H9 (cell line): ENCODE data around the gene MINDY2. TPM values are rescaled to one million over a fixed set of nuclear protein-coding genes. Genes with fewer than 3 reads are reported as not detected.

Source experiments
- DNase-seq: peaks from one replicate; pipeline ENCODE4 v3.0.0-alpha.2; 2017
- H2AFZ ChIP-seq: one replicate; pipeline ENCODE4 v1.6.1; 2013; ENCODE audit warnings: mild to moderate bottlenecking, low read length, control low read depth, moderate library complexity
- H2AK5ac ChIP-seq: 2 replicates; pipeline ENCODE4 v1.6.1; 2013; ENCODE audit warnings: low read length, control low read depth, mixed read lengths; ENCODE audit not compliant: insufficient read length
- H2BK120ac ChIP-seq: one replicate; pipeline ENCODE4 v1.6.1; 2013; ENCODE audit warnings: low read depth, mild to moderate bottlenecking, low read length, control low read depth, inconsistent platforms; ENCODE audit not compliant: poor library complexity, severe bottlenecking
- H2BK12ac ChIP-seq: 2 replicates; pipeline ENCODE4 v1.6.1; 2013; ENCODE audit warnings: low read length, control low read depth, mixed read lengths, low read depth; ENCODE audit not compliant: insufficient read length
- H2BK15ac ChIP-seq: 2 replicates; pipeline ENCODE4 v1.6.1; 2013; ENCODE audit warnings: low read depth, low read length, control low read depth
- H2BK20ac ChIP-seq: one replicate; pipeline ENCODE4 v1.6.1; 2013; ENCODE audit warnings: low read depth, mild to moderate bottlenecking, low read length, control low read depth, inconsistent platforms; ENCODE audit not compliant: poor library complexity, severe bottlenecking
- H2BK5ac ChIP-seq: 2 replicates; pipeline ENCODE4 v1.6.1; 2013; ENCODE audit warnings: low read length, control low read depth, mixed read lengths; ENCODE audit not compliant: insufficient read length
- H3K14ac ChIP-seq: 2 replicates; pipeline ENCODE4 v1.6.1; 2013; ENCODE audit warnings: low read length, control low read depth; ENCODE audit not compliant: insufficient read depth
- H3K18ac ChIP-seq: 2 replicates; pipeline ENCODE4 v1.6.1; 2013; ENCODE audit warnings: low read depth, mild to moderate bottlenecking, mixed read lengths, low read length, control low read depth; ENCODE audit not compliant: insufficient read length
- H3K23ac ChIP-seq: 2 replicates; pipeline ENCODE4 v1.6.1; 2013; ENCODE audit warnings: low read length, control low read depth, mixed read lengths, low read depth; ENCODE audit not compliant: insufficient read length
- H3K23me2 ChIP-seq: 2 replicates; pipeline ENCODE4 v1.6.1; 2013; ENCODE audit warnings: low read depth, mild to moderate bottlenecking, mixed read lengths, low read length, control low read depth; ENCODE audit not compliant: insufficient read length, poor library complexity, severe bottlenecking
- H3K27ac ChIP-seq: 2 replicates; pipeline ENCODE4 v1.5.1; 2013; ENCODE audit warnings: low read length, control low read depth, mixed read lengths, low read depth; ENCODE audit not compliant: insufficient read length
- H3K27me3 ChIP-seq: 2 replicates; pipeline ENCODE4 v1.6.1; 2013; ENCODE audit warnings: low read length, control low read depth, inconsistent platforms; ENCODE audit not compliant: insufficient read depth
- H3K4ac ChIP-seq: 2 replicates; pipeline ENCODE4 v1.6.1; 2013; ENCODE audit warnings: low read depth, mild to moderate bottlenecking, control low read depth, inconsistent platforms, low read length, moderate library complexity
- H3K4me1 ChIP-seq: 2 replicates; pipeline ENCODE4 v1.6.1; 2013; ENCODE audit warnings: low read length, control low read depth, inconsistent platforms; ENCODE audit not compliant: insufficient read depth
- H3K4me2 ChIP-seq: 2 replicates; pipeline ENCODE4 v1.6.1; 2013; ENCODE audit warnings: low read length, control low read depth, mixed read lengths; ENCODE audit not compliant: insufficient read length, insufficient read depth
- H3K56ac ChIP-seq: 2 replicates; pipeline ENCODE4 v1.6.1; 2013; ENCODE audit warnings: low read depth, mild to moderate bottlenecking, mixed read lengths, low read length, control low read depth; ENCODE audit not compliant: insufficient read length
- H3K79me1 ChIP-seq: 2 replicates; pipeline ENCODE4 v1.6.1; 2013; ENCODE audit warnings: low read depth, mild to moderate bottlenecking, moderate library complexity, low read length, control low read depth, inconsistent platforms; ENCODE audit not compliant: insufficient read depth, poor library complexity, severe bottlenecking
- H3K79me2 ChIP-seq: 2 replicates; pipeline ENCODE4 v1.6.1; 2013; ENCODE audit warnings: low read length, control low read depth, inconsistent platforms; ENCODE audit not compliant: insufficient read depth
- H3K9ac ChIP-seq: 2 replicates; pipeline ENCODE4 v1.6.1; 2013; ENCODE audit warnings: low read length, control low read depth, mixed read lengths; ENCODE audit not compliant: insufficient read length; ENCODE audit errors: extremely low read depth
- H3K9me3 ChIP-seq: one replicate; pipeline ENCODE4 v1.6.1; 2013; ENCODE audit warnings: low read depth, low read length, inconsistent platforms; ENCODE audit not compliant: control insufficient read depth
- H3T11ph ChIP-seq: one replicate; pipeline ENCODE4 v1.6.1; 2013; ENCODE audit warnings: mild to moderate bottlenecking, low read length, control low read depth, inconsistent platforms
- H4K20me1 ChIP-seq: one replicate; pipeline ENCODE4 v1.6.1; 2013; ENCODE audit not compliant: control insufficient read depth, insufficient read length, insufficient read depth
- H4K5ac ChIP-seq: 2 replicates; pipeline ENCODE4 v1.6.1; 2013; ENCODE audit warnings: low read depth, mild to moderate bottlenecking, mixed read lengths, low read length, control low read depth; ENCODE audit not compliant: insufficient read length
- H4K8ac ChIP-seq: replicated peaks from 2 replicates; pipeline ENCODE4 v1.6.1; 2013; ENCODE audit warnings: low read length, control low read depth, mixed read lengths, low read depth; ENCODE audit not compliant: insufficient read length
- H4K91ac ChIP-seq: 2 replicates; pipeline ENCODE4 v1.6.1; 2013; ENCODE audit warnings: low read depth, mild to moderate bottlenecking, moderate library complexity, mixed read lengths, low read length, control low read depth; ENCODE audit not compliant: insufficient read length
- H3K27ac Mint-ChIP-seq, 3 experiments: 2 replicates in 2 of 3; 3 replicates in 1 of 3; pipeline ENCODE4 v1.8.0; 2020 to 2021; ENCODE audit warnings: mixed read lengths in 3 of 3, mild to moderate bottlenecking in 1 of 3, moderate library complexity in 1 of 3
- H3K27me3 Mint-ChIP-seq: 2 replicates; pipeline ENCODE4 v1.8.0; 2021; ENCODE audit warnings: low read depth, mild to moderate bottlenecking, moderate library complexity, mixed read lengths
- H3K36me3 Mint-ChIP-seq, 3 experiments: 2 replicates in 2 of 3; 3 replicates in 1 of 3; pipeline ENCODE4 v1.8.0; 2020 to 2021; ENCODE audit warnings: low read depth in 3 of 3, mixed read lengths in 3 of 3; ENCODE audit not compliant: insufficient read depth in 1 of 3
- H3K4me1 Mint-ChIP-seq, 2 experiments: 2 replicates each; pipeline ENCODE4 v1.8.0; 2020; ENCODE audit warnings: mixed read lengths in 2 of 2
- H3K4me3 Mint-ChIP-seq, 2 experiments: 2 replicates in 1 of 2; 3 replicates in 1 of 2; pipeline ENCODE4 v1.8.0; 2020 to 2021; ENCODE audit warnings: mild to moderate bottlenecking in 2 of 2, mixed read lengths in 2 of 2, moderate library complexity in 1 of 2
- H3K9me3 Mint-ChIP-seq, 2 experiments: 2 replicates in 1 of 2; 3 replicates in 1 of 2; pipeline ENCODE4 v1.8.0; 2020; ENCODE audit warnings: mild to moderate bottlenecking in 2 of 2, mixed read lengths in 2 of 2, moderate library complexity in 1 of 2
- CTCF ChIP-seq: fragments of 200-600 bp; sonication (generic); conservative IDR thresholded peaks from 3 replicates; pipeline ENCODE4 v1.8.0; 2021; ENCODE audit warnings: antibody characterized with exemption, mild to moderate bottlenecking
- WGBS: extraction: QIAGEN DNeasy Blood & Tissue Kit; methylation state at CpG from one replicate; pipeline ENCODE4 v1.1.7; 2013; ENCODE audit warnings: missing lambda C conversion rate, low lambda C conversion rate, mixed read lengths; ENCODE audit not compliant: insufficient read length; ENCODE audit errors: extremely low coverage; 5-methylcytosine and 5-hydroxymethylcytosine counted together
- total RNA-seq: library from RNA; stranded (reverse); gene quantifications from 2 replicates; pipeline ENCODE4 v1.2.1, GENCODE V29; 2021

MINDY2 gene
- total RNA-seq, 1 experiment from 2014 or later, result 32.3 TPM

GRCh38 chr15:58775402-58775801, 4.3 kb downstream of the MINDY2 start:
- no CpG with 5 or more reads among the region's 3 CpGs for WGBS
- no peak overlapping the region for H3K4me2 ChIP-seq

More at GRCh38 chr15:58775402-58775801, 4.3 kb downstream of the MINDY2 start:
- H3K9me3 Mint-ChIP-seq, result no peaks in the 10 kb centered on the region
- Histone ChIP-seq H3K14ac (no peak overlapping the region), H3K9ac (no peak overlapping the region), H4K20me1 (no peaks in the 10 kb centered on the region), H2BK120ac (no peak overlapping the region), H2AK5ac (no peak overlapping the region), H2BK15ac (no peak overlapping the region), H2BK12ac (no peak overlapping the region), H3K23me2 (peaks cover 2% of the 10 kb centered on the region), H3K79me1 (no peaks in the 10 kb centered on the region), H3K18ac (no peak overlapping the region), H2BK5ac (no peak overlapping the region), H4K8ac (no peak overlapping the region), H3T11ph (no peak overlapping the region), H2BK20ac (no peak overlapping the region), H3K23ac (no peak overlapping the region), H3K4ac (no peak overlapping the region), H3K79me2 (peaks cover 9% of the 10 kb centered on the region; the same call in 1 of the 2 replicates), H3K27ac (no peak overlapping the region), H2AFZ (no peak overlapping the region), H4K91ac (no peak overlapping the region), H3K9me3 (no peaks in the 10 kb centered on the region), H3K27me3 (no peaks in the 10 kb centered on the region), H4K5ac (no peak overlapping the region), H3K4me1 (no peaks in the 10 kb centered on the region), H3K56ac (no peak overlapping the region)
- no peak for TF ChIP-seq CTCF
- no peak overlapping the region for H3K27ac Mint-ChIP-seq
- H3K27me3 Mint-ChIP-seq, result no peaks in the 10 kb centered on the region
- peaks cover 0 to 2% (median 0%) of the 10 kb centered on the region in 3 experiments; a peak in 2 of 7 replicates for H3K36me3 Mint-ChIP-seq
- H3K4me3 Mint-ChIP-seq, result no peak overlapping the region
- no peak for DNase-seq
- H3K4me1 Mint-ChIP-seq, result peaks cover 11% of the 10 kb centered on the region in 2 experiments
